Activated T-cell treated with anti-CD3 and anti-CD28 coated beads, Interleukin-2, amount 50 U/mL, for 4 hours (primary cell): ENCODE results near the gene PPP3CB. TPM values are rescaled to one million over a fixed set of nuclear protein-coding genes. Genes with fewer than 3 reads are reported as not detected.

Experiments used
- ATAC-seq, 2 donors: fragments of 200-7000 bp; cut with Tn5 transposase; one replicate each; pipeline ENCODE4 v1.10.0; 2021
- DNase-seq: peaks from one replicate; pipeline ENCODE4 v3.0.0-alpha.2; 2020
- H3K27me3 Mint-ChIP-seq: one replicate; pipeline ENCODE4 v1.8.0; 2021; ENCODE audit warnings: low read depth, mixed read lengths
- H3K36me3 Mint-ChIP-seq: one replicate; pipeline ENCODE4 v1.8.0; 2022; ENCODE audit warnings: mixed read lengths; ENCODE audit not compliant: insufficient read depth
- H3K4me1 Mint-ChIP-seq: one replicate; pipeline ENCODE4 v1.8.0; 2021; ENCODE audit warnings: low read depth, mixed read lengths
- H3K4me3 Mint-ChIP-seq: one replicate; pipeline ENCODE4 v1.8.0; 2021; ENCODE audit warnings: mild to moderate bottlenecking, moderate library complexity, mixed read lengths
- H3K9me3 Mint-ChIP-seq: one replicate; pipeline ENCODE4 v1.8.0; 2021; ENCODE audit warnings: mixed read lengths
- total RNA-seq, 3 donors: library from RNA; stranded (reverse); gene quantifications; one replicate each; pipeline ENCODE4 v1.2.1, GENCODE V29; 2021

PPP3CB gene
- total RNA-seq, 3 donors from 2014 or later, result 35.0 to 38.0 (median 37.6) TPM

GRCh38 chr10:73459683-73460314, 36.0 kb downstream of the PPP3CB start:
- Mint-ChIP-seq H3K27me3 (no peaks in the 10 kb centered on the region), H3K4me3 (no peak overlapping the region), H3K4me1 (no peaks in the 10 kb centered on the region), H3K36me3 (peaks cover 29% of the 10 kb centered on the region), H3K9me3 (no peaks in the 10 kb centered on the region)
- DNase-seq, result no peak
- no peak for ATAC-seq

GRCh38 chr10:73456187-73456890, 39.5 kb downstream of the PPP3CB start:
- no peak for ATAC-seq

DNA sequence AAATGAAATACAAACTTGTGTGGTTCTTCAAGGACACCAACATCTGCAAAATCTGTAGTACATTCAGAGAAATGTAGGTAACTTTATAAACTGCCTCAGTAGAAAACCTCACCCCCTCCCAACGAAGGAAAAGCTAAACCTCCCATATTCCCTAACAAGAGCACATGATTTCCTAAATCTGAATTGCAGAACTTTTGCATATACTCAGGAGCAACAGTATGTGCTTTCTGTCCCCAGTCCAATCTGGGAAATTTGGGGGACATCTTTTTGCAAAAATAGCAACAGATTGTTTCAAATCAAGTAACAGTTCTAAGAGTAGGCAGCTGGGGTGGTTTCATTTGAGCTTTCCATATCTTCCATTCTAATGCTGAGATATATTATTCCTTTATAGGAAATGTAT, 46.7 kb downstream of the PPP3CB start:
- no peak for ATAC-seq
- peaks cover 24% of the 10 kb centered on the region for H3K36me3 Mint-ChIP-seq
- no peak for DNase-seq

More at GRCh38 chr10:73456187-73456890, 39.5 kb downstream of the PPP3CB start:
- no peak for DNase-seq
- no peaks in the 10 kb centered on the region for H3K27me3 Mint-ChIP-seq
- no peak overlapping the region for H3K4me3 Mint-ChIP-seq
- no peaks in the 10 kb centered on the region for H3K4me1 Mint-ChIP-seq
- no peaks in the 10 kb centered on the region for H3K9me3 Mint-ChIP-seq
- peaks cover 28% of the 10 kb centered on the region for H3K36me3 Mint-ChIP-seq

GRCh38 chr10:73448384-73448783, 47.4 kb downstream of the PPP3CB start:
- no peaks in the 10 kb centered on the region for H3K27me3 Mint-ChIP-seq
- H3K4me1 Mint-ChIP-seq, result no peaks in the 10 kb centered on the region
- H3K9me3 Mint-ChIP-seq, result no peaks in the 10 kb centered on the region

More for the DNA sequence above, 46.7 kb downstream of the PPP3CB start:
- H3K27me3 Mint-ChIP-seq, result no peaks in the 10 kb centered on the region
- H3K4me3 Mint-ChIP-seq, result no peak overlapping the region
- H3K4me1 Mint-ChIP-seq, result no peaks in the 10 kb centered on the region
- no peaks in the 10 kb centered on the region for H3K9me3 Mint-ChIP-seq

GRCh38 chr10:73446926-73447325, 48.9 kb downstream of the PPP3CB start:
- H3K4me1 Mint-ChIP-seq, result no peaks in the 10 kb centered on the region
- no peaks in the 10 kb centered on the region for H3K9me3 Mint-ChIP-seq
- ATAC-seq (no peak), DNase-seq (no peak)
- H3K27me3 Mint-ChIP-seq, result no peaks in the 10 kb centered on the region
- peaks cover 24% of the 10 kb centered on the region for H3K36me3 Mint-ChIP-seq
- no peak overlapping the region for H3K4me3 Mint-ChIP-seq

More at GRCh38 chr10:73448384-73448783, 47.4 kb downstream of the PPP3CB start:
- Mint-ChIP-seq H3K36me3 (peaks cover 24% of the 10 kb centered on the region), H3K4me3 (no peak overlapping the region)
- DNase-seq (no peak), ATAC-seq (no peak)

- peaks cover 6% of the 10 kb centered on the region for H3K4me1 Mint-ChIP-seq
- no peak for DNase-seq
- ATAC-seq, result no peak
- no peaks in the 10 kb centered on the region for H3K9me3 Mint-ChIP-seq
- no peak overlapping the region for H3K4me3 Mint-ChIP-seq
- H3K27me3 Mint-ChIP-seq, result no peaks in the 10 kb centered on the region
- H3K36me3 Mint-ChIP-seq, result peaks cover 24% of the 10 kb centered on the region
These were observed 51.4 kb downstream of the PPP3CB start for GRCh38 chr10:73444457-73444856.

- no peaks in the 10 kb centered on the region for H3K27me3 Mint-ChIP-seq
- peak in 1 of 2 donors; percentile 18 for ATAC-seq
- no peak overlapping the region for H3K4me3 Mint-ChIP-seq
- H3K9me3 Mint-ChIP-seq, result no peaks in the 10 kb centered on the region
- peaks cover 11% of the 10 kb centered on the region for H3K4me1 Mint-ChIP-seq
- DNase-seq, result no peak
- H3K36me3 Mint-ChIP-seq, result peaks cover 11% of the 10 kb centered on the region
These were observed 56.1 kb downstream of the PPP3CB start for GRCh38 chr10:73439605-73440312.

DNA sequence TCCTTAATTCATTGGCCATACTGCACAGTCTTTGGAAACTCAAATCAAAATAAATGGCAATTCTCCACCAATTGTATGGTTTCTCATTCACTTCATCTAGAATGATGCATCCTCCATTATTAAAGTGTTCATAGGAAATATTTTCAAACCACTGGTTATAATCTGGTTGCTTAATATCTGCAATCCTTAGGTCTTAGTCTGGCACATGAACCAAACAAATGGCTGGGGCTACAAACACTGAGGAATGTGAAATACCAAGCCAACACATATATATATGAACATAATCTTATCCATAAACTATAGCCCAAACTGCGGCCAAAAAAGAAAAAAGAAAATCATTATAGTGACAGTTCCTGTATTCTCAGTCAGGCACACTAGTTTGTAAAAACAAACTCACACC, 56.8 kb downstream of the PPP3CB start:
- H3K27me3 Mint-ChIP-seq, result no peaks in the 10 kb centered on the region
- ATAC-seq (no peak), DNase-seq (no peak)
- no peaks in the 10 kb centered on the region for H3K9me3 Mint-ChIP-seq
- peaks cover 5% of the 10 kb centered on the region for H3K36me3 Mint-ChIP-seq
- H3K4me1 Mint-ChIP-seq, result peaks cover 11% of the 10 kb centered on the region
- no peak overlapping the region for H3K4me3 Mint-ChIP-seq

GRCh38 chr10:73433538-73433867, 62.3 kb downstream of the PPP3CB start, which contains the start of gene MSS51:
TSS of gene MSS51 (minus strand) at chr10:73433561. CDS start at chr10:73428284, 5,277 bp downstream.
- Mint-ChIP-seq H3K9me3 (no peaks in the 10 kb centered on the region), H3K27me3 (no peaks in the 10 kb centered on the region), H3K4me1 (peaks cover 14% of the 10 kb centered on the region), H3K4me3 (no peak within 1 kb of the TSS), H3K36me3 (peaks cover 12% of the 10 kb centered on the region)
- DNase-seq (no peak), ATAC-seq (no peak)

- Mint-ChIP-seq H3K27me3 (no peaks in the 10 kb centered on the region), H3K9me3 (no peaks in the 10 kb centered on the region), H3K4me1 (peaks cover 14% of the 10 kb centered on the region), H3K36me3 (peaks cover 14% of the 10 kb centered on the region), H3K4me3 (no peak overlapping the region)
- DNase-seq (no peak), ATAC-seq (no peak)
These were observed 62.9 kb downstream of the PPP3CB start for GRCh38 chr10:73432646-73433537.

DNA sequence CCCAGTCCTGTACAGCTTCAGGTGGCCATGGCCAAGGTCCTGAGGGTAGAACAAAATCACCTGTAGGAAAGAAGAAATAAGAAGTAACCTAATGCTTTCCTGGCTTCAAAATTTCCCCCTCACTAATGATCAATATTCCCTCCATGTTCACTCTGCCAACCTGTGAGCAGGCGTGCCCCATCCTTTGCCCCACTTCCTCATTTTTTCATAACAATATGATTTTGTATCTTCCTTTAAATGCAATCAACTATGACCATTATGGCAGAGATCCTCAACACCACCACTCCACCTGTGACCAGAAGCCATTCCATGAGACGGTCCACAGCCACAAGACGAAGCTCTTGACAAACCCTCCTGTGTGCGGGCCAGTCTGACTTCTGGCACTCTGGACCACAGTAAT, 69.5 kb downstream of the PPP3CB start:
- no peak overlapping the region for H3K4me3 Mint-ChIP-seq
- H3K4me1 Mint-ChIP-seq, result no peaks in the 10 kb centered on the region
- H3K9me3 Mint-ChIP-seq, result no peaks in the 10 kb centered on the region

GRCh38 chr10:73424478-73424877, 71.3 kb downstream of the PPP3CB start:
- H3K4me3 Mint-ChIP-seq, result no peak overlapping the region
- no peak for DNase-seq
- no peaks in the 10 kb centered on the region for H3K4me1 Mint-ChIP-seq
- peaks cover 33% of the 10 kb centered on the region for H3K36me3 Mint-ChIP-seq
- no peaks in the 10 kb centered on the region for H3K27me3 Mint-ChIP-seq
- H3K9me3 Mint-ChIP-seq, result no peaks in the 10 kb centered on the region
- ATAC-seq, result no peak

More for the DNA sequence above, 69.5 kb downstream of the PPP3CB start:
- Mint-ChIP-seq H3K27me3 (no peaks in the 10 kb centered on the region), H3K36me3 (peaks cover 42% of the 10 kb centered on the region)
- DNase-seq, result no peak
- no peak for ATAC-seq

GRCh38 chr10:73423309-73423708, 72.5 kb downstream of the PPP3CB start:
- peak in 1 of 2 donors; percentile 46 for ATAC-seq
- H3K9me3 Mint-ChIP-seq, result no peaks in the 10 kb centered on the region
- H3K27me3 Mint-ChIP-seq, result no peaks in the 10 kb centered on the region
- DNase-seq, result no peak
- no peaks in the 10 kb centered on the region for H3K4me1 Mint-ChIP-seq
- H3K4me3 Mint-ChIP-seq, result no peak overlapping the region
- H3K36me3 Mint-ChIP-seq, result peaks cover 33% of the 10 kb centered on the region

DNA sequence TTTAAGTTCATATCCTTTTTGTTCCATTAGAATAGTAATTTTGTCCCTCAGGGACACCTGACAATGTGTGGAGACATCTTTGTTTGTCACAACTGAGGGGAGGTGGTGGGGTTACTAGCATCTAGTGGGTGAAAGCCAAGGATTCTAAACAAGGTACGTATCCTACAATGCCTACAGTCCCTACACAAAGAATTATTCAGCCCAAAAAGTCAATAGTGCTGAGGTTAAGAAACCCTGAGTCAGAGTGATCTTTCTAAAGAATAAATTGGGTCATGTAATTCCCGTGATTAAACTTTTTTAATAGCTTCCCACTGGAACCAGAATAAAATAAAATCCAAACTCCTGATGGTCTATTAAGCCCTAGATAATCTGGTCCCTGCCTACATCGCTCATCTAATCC, 79.3 kb downstream of the PPP3CB start:
- no peak for DNase-seq
- H3K36me3 Mint-ChIP-seq, result no peaks in the 10 kb centered on the region
- peaks cover 27% of the 10 kb centered on the region for H3K4me1 Mint-ChIP-seq
- H3K9me3 Mint-ChIP-seq, result no peaks in the 10 kb centered on the region
- no peak overlapping the region for H3K4me3 Mint-ChIP-seq
- no peak for ATAC-seq
- H3K27me3 Mint-ChIP-seq, result no peaks in the 10 kb centered on the region
